ENCODE measurements around the gene IFITM1.
"Not testable (repeated sequence)": the region's sequence is repeated elsewhere in the genome, so short reads cannot be mapped to it uniquely, and the experiment has no call there.

The IFITM1 gene

GRCh38 chr11:344836-345578, 31.2 kb downstream of the IFITM1 start:
- no peak for DNase-seq (ENCODE audit: low spot score)

DNA sequence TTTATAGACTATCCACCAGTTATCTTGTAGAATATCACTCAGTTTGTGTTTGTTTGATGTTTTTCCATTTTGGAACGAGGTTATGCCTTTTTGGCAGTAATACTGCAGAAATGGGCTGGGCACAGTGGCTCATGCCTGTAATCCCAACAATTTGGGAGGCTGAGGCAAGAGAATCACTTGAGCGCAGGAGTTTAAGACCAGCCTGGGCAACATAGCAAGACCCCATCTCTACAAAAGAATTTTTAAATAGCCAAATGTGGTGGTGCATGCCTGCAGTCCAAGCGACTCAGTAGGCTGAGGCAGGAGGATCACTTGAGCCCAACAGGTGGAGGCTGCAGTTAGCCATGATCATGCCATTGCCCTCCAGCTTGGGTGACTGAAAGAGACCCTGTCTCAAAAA, 32.7 kb downstream of the IFITM1 start:
- no peak for DNase-seq (ENCODE audit: low spot score)

- DNase-seq (ENCODE audit: low spot score), result not testable (repeated sequence)
These were observed 35.6 kb downstream of the IFITM1 start for GRCh38 chr11:349270-349954.

- not testable (repeated sequence) for DNase-seq (ENCODE audit: low spot score)
These were observed 36.3 kb downstream of the IFITM1 start for GRCh38 chr11:350033-350722.

- no peak for DNase-seq (ENCODE audit: low spot score)
These were observed 36.9 kb downstream of the IFITM1 start for GRCh38 chr11:350723-351255.

- DNase-seq (ENCODE audit: low spot score), result no peak
These were observed 37.6 kb downstream of the IFITM1 start for GRCh38 chr11:351411-351810.

DNA sequence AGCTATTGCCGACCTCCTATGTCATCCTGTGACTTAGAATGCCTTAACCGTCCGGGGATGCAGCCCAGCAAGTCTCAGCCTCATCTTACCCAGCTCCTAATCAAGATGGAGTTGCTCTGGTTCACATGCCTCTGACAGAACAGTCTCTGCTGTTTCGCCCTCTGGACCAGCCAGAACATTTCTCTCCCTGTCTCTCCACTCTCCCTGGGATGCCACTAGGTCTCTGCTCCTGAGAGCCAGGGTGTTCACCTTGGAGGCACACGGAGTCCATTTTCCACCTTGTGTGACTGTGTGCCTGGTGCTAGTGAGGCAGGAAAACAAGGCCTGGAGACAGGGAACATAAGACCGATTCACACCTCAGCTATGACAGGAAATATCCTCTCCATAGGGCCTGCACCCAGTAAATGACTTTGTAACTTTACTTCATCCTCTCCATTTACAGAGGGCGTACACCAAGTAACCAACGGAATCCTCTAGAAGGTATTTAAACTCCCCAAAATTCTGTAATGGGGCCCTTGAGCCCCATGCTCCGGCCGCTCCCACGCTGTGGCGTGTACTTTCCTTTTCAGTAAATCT, 38.7 kb downstream of the IFITM1 start:
- DNase-seq (ENCODE audit: low spot score), result no peak

- DNase-seq (ENCODE audit: low spot score), result no peak
These were observed 39.5 kb downstream of the IFITM1 start for GRCh38 chr11:353179-353873.

DNA sequence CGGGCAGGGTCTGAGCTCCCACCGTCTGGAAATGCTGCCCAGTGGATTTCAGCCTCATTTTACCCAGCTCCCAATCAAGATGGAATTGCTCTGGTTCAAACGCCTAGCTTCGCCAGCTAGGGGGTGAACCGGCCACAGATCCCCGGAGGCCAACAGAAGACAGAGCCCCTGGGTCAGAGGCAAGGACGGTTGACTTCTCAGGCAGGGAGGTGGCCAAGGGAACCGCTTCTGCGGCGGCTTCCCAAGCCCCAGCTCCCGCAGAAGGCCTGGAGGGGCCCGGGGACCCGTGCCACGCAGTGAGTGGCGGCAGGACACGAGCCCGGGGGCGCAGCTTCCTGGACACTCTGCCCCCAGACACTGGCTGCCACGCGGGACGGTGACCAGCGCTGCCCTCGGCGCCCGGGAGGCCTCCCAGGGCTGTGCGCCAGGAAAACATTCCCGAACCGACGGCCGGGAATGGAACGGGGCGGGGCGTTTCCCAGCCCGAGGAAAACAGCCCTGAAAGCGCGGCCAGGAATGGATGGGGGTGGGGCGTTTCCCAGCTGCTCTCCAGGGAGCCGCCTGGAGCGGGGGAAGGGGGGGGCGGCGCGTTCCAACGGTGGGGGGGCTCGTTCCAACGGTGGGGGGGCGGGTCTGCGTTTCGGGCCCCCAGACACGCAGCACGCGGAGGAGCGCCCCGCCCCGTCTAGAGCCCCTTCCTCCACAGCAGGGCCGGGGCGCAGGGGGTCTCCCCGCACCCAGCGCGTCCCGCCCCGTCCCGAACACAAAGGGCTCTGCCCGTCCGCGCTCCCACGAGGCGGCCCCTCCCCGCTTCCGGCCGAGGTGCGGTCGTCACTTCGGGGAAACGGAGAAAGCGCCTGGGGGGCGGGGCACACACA, 42.0 kb downstream of the IFITM1 start:
- peak; percentile 83 for DNase-seq (ENCODE audit: low spot score)

- DNase-seq (ENCODE audit: low spot score), result no peak
These were observed 42.8 kb downstream of the IFITM1 start for GRCh38 chr11:356610-357009.

GRCh38 chr11:357582-357981, 43.7 kb downstream of the IFITM1 start:
- DNase-seq (ENCODE audit: low spot score), result no peak

DNA sequence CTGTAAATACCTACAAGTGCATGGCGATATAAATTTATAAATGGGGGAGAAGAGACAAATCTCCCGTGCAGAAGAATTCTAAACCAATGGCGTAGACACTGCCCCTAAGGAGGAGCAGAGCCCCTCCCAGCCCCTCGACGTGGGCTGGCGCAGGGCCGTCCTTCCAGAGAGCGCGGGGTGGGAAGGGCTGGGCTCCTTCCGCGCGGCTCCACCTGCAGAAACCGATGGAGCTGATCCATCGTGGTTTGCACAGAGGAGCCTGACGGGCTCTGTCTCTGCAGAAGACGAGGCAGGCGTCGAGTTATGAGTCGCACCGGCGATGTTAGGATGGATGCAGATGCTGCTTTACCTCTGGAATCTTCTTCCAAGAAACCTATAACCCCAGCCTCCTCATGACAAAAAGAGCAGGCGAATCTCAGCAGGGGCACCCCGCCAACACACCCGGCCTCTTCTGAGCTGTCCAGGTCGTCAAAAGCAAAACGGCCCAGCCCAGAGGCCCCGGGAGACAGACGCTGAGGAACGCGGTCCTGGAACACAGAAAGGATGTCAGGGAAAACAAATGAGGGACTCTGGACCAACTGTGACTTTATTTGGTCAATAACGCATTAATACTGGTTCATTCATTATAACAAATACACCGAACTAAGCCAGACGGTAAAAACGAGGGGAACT, 44.4 kb downstream of the IFITM1 start:
- no peak for DNase-seq (ENCODE audit: low spot score)

GRCh38 chr11:359181-359714, 45.4 kb downstream of the IFITM1 start:
- DNase-seq (ENCODE audit: low spot score), result no peak

DNA sequence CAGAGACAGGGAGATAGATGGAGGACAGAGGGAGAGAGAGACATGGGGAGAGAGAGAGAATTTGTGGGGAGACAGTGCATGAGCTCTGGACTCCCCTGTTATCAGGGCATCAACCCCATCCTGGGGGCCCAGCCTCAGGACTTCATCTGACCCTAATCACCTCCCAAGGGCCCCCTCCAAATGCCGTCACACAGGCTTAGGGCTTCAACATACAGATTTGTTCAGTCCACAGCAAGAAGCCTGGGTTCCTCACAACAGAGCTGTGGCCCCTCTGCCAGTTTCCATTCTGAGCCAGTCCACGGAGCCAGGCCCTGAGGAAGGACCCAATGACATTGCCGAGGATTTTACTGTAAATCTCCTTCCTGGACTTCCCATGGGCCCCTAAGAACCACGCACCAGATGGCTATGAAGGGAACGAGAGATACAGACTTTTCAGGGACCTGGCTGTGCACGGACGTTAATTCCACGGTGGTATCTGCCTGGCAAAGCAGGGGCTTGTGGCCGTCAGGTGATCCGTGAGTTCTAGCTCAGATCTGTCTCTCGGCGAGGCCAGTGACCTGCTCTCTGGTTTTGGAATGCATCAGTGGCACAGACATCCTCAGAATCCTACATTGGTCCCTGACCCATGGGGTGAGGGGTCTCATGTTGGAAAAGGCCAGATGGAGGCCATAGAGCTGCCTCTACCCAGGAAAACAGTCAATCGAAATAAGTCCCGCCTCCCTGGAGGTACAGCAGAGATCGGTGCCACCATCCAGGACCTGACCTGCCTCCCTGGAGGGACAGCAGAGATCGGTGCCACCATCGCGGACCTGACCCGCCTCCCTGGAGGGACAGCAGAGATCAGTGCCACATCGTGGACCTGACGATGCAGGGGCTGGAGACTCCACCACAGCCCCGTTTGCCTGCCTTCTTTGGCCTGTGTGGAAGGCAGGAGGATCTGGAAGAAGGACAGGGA, 46.8 kb downstream of the IFITM1 start:
- DNase-seq (ENCODE audit: low spot score), result no peak

DNA sequence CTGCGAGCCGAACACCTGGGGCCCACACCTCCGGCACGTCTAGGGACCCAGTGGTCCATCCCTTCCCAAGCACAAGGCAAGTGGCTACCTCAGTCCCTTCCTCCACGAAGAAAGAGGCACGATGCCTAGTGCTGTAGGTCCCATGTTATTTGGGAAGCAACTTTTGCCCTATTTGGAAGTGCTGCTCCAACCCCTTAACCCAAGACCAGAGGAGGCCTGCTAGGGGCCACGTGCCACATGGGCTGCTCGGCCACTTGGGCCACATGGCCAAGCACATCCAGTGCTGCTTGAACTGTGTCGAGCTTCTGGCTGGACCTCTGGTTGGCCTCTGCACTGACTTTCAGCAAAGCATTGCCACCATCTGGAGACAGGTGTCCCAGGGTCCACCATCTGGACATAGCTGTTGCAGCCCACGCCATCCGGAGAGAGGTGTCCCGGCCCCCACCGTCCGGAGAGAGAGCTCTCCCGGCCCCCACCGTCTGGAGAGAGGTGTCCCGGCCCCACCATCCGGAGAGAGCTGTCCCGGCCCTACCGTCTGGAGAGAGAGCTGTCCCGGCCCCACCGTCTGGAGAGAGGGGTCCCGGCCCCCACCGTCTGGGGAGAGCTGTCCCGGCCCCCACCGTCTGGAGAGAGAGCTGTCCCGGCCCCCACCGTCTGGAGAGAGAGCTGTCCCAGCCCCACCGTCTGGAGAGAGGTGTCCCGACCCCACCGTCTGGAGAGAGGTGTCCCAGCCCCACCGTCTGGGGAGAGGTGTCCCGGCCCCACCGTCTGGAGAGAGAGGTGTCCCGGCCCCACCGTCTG, 49.0 kb downstream of the IFITM1 start:
- no peak for DNase-seq (ENCODE audit: low spot score)

GRCh38 chr11:363443-363805, 49.6 kb downstream of the IFITM1 start:
- DNase-seq (ENCODE audit: low spot score), result not testable (repeated sequence)

- peak; percentile 91 for DNase-seq (ENCODE audit: low spot score)
These were observed 50.3 kb downstream of the IFITM1 start for GRCh38 chr11:363948-364761.

Data from RKO (cell line).